ENCODE results near the gene SYNGR4. TPM values are rescaled to one million over a fixed set of nuclear protein-coding genes. Genes with fewer than 3 reads are reported as not detected.
A peak's percentile ranks its signal among the peaks of the same experiment; 100 is the strongest.

The SYNGR4 gene
- polyA plus RNA-seq, 1 experiment, result not detected

DNA sequence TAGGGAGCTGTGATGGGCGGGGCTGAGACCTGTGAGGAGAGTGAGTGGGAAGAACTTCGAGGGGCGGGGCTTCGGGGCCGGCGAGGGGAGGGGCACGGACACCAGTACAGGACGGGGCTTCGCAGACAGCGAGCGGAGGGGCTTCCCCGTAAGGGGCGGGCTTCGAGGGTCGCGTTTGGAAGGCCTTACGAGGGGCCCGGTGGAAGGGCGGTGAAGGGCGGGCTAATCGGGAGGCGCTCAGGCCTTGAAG is 42.9 kb upstream of the SYNGR4 start:
- no peak for DNase-seq (ENCODE audit: low read depth, low spot score)
- ChIA-PET CTCF (interaction anchor here (1.4 to 5.3 kb wide), 2 partner anchors 12 to 53 kb away, joined by 4 to 29 read pairs; no protein-coding TSS in a partner anchor), POLR2A (interaction anchor here (0.5 to 3.6 kb wide), 4 partner anchors 12 to 70 kb away, joined by 3 to 32 read pairs (median 4); partner anchors contain the start of genes KDELR1, SYNGR4 and TMEM143)
- Histone ChIP-seq H3K27ac (ENCODE audit: low read depth, low read length) (peak overlapping the region; percentile 97), H3K27me3 (ENCODE audit: control insufficient read depth, insufficient read depth, low read length) (no peaks in the 10 kb centered on the region), H3K4me3 (ENCODE audit: low read depth, low read length) (peak overlapping the region; percentile 63), H3K9me3 (ENCODE audit: control insufficient read depth, insufficient read depth, low read length) (peaks cover 2% of the 10 kb centered on the region; the same call in 1 of the 2 replicates)
- TF ChIP-seq, protein P1, sequence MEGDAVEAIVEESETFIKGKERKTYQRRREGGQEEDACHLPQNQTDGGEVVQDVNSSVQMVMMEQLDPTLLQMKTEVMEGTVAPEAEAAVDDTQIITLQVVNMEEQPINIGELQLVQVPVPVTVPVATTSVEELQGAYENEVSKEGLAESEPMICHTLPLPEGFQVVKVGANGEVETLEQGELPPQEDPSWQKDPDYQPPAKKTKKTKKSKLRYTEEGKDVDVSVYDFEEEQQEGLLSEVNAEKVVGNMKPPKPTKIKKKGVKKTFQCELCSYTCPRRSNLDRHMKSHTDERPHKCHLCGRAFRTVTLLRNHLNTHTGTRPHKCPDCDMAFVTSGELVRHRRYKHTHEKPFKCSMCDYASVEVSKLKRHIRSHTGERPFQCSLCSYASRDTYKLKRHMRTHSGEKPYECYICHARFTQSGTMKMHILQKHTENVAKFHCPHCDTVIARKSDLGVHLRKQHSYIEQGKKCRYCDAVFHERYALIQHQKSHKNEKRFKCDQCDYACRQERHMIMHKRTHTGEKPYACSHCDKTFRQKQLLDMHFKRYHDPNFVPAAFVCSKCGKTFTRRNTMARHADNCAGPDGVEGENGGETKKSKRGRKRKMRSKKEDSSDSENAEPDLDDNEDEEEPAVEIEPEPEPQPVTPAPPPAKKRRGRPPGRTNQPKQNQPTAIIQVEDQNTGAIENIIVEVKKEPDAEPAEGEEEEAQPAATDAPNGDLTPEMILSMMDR (IDR thresholded peaks at IDR 0.05; ENCODE audit: low read depth, low read length), result no peak

DNA sequence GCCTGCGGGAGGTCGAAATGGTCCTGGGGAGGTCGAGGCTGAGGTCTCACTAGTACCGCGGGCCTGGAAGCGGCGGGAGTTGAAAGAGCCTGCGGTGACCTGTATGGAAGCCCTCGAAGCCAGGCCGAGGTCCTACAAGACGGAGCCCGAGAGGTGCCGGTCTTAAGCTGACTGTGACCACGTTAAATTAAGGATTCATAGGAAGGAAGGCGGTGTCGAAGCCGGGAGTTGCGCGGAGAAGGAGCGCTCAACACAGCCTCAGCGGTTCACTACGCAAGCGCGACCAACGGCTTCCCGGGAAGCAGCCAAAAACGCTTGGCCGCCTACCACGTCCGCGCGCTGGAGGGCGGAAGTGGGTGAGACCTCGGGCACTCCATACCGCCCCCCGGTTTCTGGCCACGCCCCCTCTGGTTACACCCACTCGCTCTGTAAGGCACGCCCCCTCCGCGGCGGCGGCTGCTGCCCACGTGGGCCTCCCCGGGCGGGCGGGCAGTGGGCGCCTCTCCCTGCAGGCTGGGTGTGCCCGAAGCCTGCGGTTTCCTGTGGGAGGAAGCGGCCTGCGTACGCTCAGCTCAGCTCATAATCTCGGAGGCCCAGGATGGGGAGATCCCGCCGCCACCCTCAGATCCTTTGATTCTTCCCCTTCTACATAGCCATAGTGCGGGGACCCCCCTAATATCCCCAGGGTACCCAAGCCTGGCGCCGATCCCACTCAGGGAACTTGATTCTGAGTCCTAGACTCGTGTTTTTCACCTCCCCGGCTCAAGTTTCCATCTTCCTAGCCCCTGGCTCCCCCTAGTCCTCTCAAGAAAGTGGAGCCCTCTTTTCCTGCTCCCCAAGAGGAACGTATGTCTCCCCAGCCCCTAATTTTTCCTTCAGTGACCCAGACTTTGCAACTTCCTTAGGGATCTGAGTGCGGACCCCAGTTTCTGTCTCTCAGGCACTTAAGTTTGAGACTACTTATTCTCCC is 42.3 kb upstream of the SYNGR4 start:
- TF ChIP-seq, protein P1 (IDR thresholded peaks at IDR 0.05; ENCODE audit: low read depth, low read length), result no peak
- H3K27ac ChIP-seq (ENCODE audit: low read depth, low read length), result peak overlapping the region; percentile 98

DNA sequence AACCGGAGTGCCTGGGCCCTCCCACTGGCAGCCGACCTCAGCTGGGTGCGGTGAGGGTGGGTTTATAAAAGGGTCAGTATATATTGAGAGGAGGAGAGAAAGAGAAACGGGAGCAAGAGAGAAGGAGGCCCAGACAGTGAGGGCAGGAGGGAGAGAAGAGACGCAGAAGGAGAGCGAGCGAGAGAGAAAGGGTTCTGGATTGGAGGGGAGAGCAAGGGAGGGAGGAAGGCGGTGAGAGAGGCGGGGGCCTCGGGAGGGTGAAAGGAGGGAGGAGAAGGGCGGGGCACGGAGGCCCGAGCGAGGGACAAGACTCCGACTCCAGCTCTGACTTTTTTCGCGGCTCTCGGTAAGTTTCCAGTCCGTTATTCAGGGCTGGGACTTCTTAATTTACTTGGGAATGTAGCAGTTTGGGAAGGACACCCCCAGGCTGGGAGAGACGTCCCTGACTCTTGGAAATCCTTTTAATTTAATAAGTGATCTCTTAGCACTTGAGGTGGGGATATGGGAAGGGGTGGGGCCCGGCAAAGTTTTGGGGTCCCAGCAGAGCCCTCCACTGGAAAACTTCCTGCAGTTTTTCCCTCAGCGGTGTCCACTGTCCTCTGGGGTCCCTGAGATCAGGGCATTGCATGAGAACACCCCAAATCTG is 38.8 kb upstream of the SYNGR4 start, which contains the start of gene EMP3:
TSS of gene EMP3 (plus strand) at position 288 of the 646 bp plus-strand sequence. CDS start 1,293 bp downstream, outside the sequence.
- no peaks in the 10 kb centered on the region for H3K27me3 ChIP-seq (ENCODE audit: control insufficient read depth, insufficient read depth, low read length)
- H3K27ac ChIP-seq (ENCODE audit: low read depth, low read length), result peak within 1 kb of the TSS; percentile 95
- H3K9me3 ChIP-seq (ENCODE audit: control insufficient read depth, insufficient read depth, low read length), result peaks cover 2% of the 10 kb centered on the region; the same call in 1 of the 2 replicates
- peak within 1 kb of the TSS; percentile 83 for H3K4me3 ChIP-seq (ENCODE audit: low read depth, low read length)
- TF ChIP-seq, protein P1 (IDR thresholded peaks at IDR 0.05; ENCODE audit: low read depth, low read length), result no peak
- peak; percentile 80 for DNase-seq (ENCODE audit: low read depth, low spot score)
- ChIA-PET POLR2A (interaction anchor here (0.6 to 1.0 kb wide), 3 partner anchors 9 to 1434 kb away, joined by 3 to 4 read pairs (median 3); no protein-coding TSS in a partner anchor), CTCF (interaction anchor here (1.4 to 5.3 kb wide), 2 partner anchors 8 to 16 kb away, joined by 4 to 29 read pairs; no protein-coding TSS in a partner anchor)

More for the DNA sequence above, 42.3 kb upstream of the SYNGR4 start:
- H3K4me3 ChIP-seq (ENCODE audit: low read depth, low read length), result peak overlapping the region; percentile 63
- ChIA-PET POLR2A (interaction anchor here (0.5 to 3.6 kb wide), 5 partner anchors 12 to 50 kb away, joined by 3 to 32 read pairs (median 4); partner anchors contain the start of genes SYNGR4 and TMEM143), CTCF (interaction anchor here (0.6 to 5.3 kb wide), 4 partner anchors 12 to 198 kb away, joined by 3 to 29 read pairs (median 5); partner anchors contain the start of gene KDELR1)
- DNase-seq (ENCODE audit: low read depth, low spot score), result peak; percentile 97
- no peaks in the 10 kb centered on the region for H3K27me3 ChIP-seq (ENCODE audit: control insufficient read depth, insufficient read depth, low read length)
- H3K9me3 ChIP-seq (ENCODE audit: control insufficient read depth, insufficient read depth, low read length), result peaks cover 2% of the 10 kb centered on the region; the same call in 1 of the 2 replicates

DNA sequence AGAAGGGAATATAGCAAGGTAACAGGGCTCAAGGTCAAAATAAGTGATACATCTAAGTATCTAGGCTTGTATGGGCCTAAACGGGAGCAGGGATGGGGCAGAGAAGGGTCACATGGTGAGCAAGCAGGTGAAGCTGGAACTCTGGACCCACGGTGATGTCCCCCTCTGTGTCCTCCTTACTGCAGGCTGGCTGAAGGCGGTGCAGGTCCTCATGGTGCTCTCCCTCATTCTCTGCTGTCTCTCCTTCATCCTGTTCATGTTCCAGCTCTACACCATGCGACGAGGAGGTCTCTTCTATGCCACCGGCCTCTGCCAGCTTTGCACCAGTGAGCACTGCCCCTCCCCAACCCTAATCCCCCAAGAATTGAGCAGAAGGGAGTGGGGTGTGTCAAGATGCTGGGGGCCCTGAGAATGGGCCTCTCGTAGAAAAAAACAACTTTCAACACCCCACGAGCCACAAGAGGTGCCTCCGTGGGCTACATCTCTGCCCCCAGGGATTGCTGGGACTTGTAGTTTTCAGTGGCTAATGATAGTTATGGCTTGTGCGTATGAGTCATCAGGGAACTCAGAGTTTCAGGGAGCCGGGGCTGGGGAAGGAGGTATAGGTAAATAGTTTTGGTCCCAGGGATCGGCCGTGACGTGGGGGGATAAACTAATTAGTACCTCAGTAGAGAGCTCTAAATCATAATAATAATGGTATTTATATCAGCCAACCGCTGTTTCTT is 34.8 kb upstream of the SYNGR4 start:
- ChIA-PET CTCF (interaction anchor here (1.3 kb wide), 1 partner anchor 9 kb away, joined by 4 read pairs; no protein-coding TSS in a partner anchor), POLR2A (no interaction called here)
- Histone ChIP-seq H3K27me3 (ENCODE audit: control insufficient read depth, insufficient read depth, low read length) (no peaks in the 10 kb centered on the region), H3K27ac (ENCODE audit: low read depth, low read length) (no peak overlapping the region), H3K9me3 (ENCODE audit: control insufficient read depth, insufficient read depth, low read length) (no peaks in the 10 kb centered on the region; the same call in 1 of the 2 replicates), H3K4me3 (ENCODE audit: low read depth, low read length) (peak overlapping the region; percentile 10; the same call in 1 of the 2 replicates)
- no peak for DNase-seq (ENCODE audit: low read depth, low spot score)
- TF ChIP-seq, protein P1 (IDR thresholded peaks at IDR 0.05; ENCODE audit: low read depth, low read length), result no peak
